Measurements from ENCODE around the gene ASB2.

DNA sequence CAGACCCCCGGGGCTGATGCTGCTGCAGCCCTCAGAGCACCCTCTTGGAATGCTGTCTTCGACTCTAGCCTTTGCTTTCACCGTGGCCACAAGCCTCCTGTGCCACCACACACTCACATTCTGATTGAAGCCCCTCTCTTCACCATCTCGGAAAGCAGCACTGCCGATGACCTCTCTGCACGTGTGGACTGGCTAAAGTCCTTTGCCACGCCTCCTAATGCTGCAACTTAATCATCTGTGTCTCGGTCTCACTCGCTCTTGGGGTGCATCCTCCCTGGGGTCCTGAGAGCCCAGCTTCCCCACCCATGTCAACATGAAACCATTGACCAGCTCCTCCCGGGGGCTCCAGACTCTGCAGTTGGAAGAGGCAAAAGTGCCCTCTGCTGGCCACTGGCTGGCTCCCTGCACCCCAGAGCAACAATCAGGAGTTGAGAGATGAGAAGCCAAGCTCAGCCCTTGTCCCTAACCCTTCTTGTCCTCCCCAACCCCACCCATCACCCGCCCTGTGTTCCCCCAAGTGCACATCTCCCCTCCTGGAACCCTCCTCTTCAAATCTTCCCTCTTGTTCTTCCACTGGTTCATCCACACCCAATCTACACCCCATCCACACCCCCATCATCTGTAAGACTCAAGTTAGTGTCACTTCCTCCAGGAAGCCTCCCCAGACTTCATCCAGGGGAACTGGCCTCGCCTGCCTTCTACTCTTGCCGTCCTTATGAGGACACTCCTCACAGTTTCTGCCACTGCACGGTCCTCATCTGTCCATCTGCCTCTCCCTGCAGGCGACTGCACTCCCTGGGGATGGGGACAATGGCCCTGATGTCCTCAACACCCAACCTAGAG, 72.8 kb downstream of the ASB2 start:
- no peak for TF ChIP-seq SUZ12 (IDR thresholded peaks at IDR 0.05; ENCODE audit: low read length)
- TF ChIP-seq BRCA1 (IDR thresholded peaks at IDR 0.05; ENCODE audit: low read depth, low read length) = no peak
- TF ChIP-seq RFX5 (IDR thresholded peaks at IDR 0.05; ENCODE audit: borderline replicate concordance, low read depth, low read length) = no peak
- TF ChIP-seq RXRA (IDR thresholded peaks at IDR 0.05; ENCODE audit: insufficient read depth, low read depth, low read length) = no peak
- no peak for TF ChIP-seq POLR2AphosphoS5 (IDR thresholded peaks at IDR 0.05; ENCODE audit: low read depth, low read length)
- no peak for TF ChIP-seq NRF1 (IDR thresholded peaks at IDR 0.05; ENCODE audit: low read depth, low read length)
- no peak for TF ChIP-seq POLR2A (IDR thresholded peaks at IDR 0.05; ENCODE audit: control extremely low read depth in 1 of 2, low read depth in 2 of 2, low read length in 2 of 2)
- TF ChIP-seq TAF1 (IDR thresholded peaks at IDR 0.05; ENCODE audit: low read depth, low read length) = no peak
- TF ChIP-seq CHD1 (IDR thresholded peaks at IDR 0.05; ENCODE audit: low read depth, low read length) = no peak
- TF ChIP-seq RAD21 (IDR thresholded peaks at IDR 0.05 in 1 of 2, conservative IDR thresholded peaks at IDR 0.05 in 1 of 2; ENCODE audit: low read depth in 2 of 2, low read length in 2 of 2) = peak; percentile 81 to 87
